CMK (cell line): ENCODE measurements around the gene TBC1D5.
"Not testable (repeated sequence)": the region's sequence is repeated elsewhere in the genome, so short reads cannot be mapped to it uniquely, and the experiment has no call there.

Source experiments
- DNase-seq: peaks from one replicate; pipeline ENCODE4 v3.0.0-alpha.2; 2010; ENCODE audit warnings: low read depth

TBC1D5 gene

GRCh38 chr3:17546500-17547255 lies 195.8 kb downstream of the TBC1D5 start:
- no peak for DNase-seq

GRCh38 chr3:17544632-17545031 lies 197.8 kb downstream of the TBC1D5 start:
- DNase-seq = no peak

GRCh38 chr3:17542591-17542990 lies 199.8 kb downstream of the TBC1D5 start:
- DNase-seq = no peak

GRCh38 chr3:17539436-17539835 lies 203.0 kb downstream of the TBC1D5 start:
- DNase-seq = no peak

GRCh38 chr3:17535274-17535673 lies 207.2 kb downstream of the TBC1D5 start:
- DNase-seq = no peak

- DNase-seq = not testable (repeated sequence)
These were observed 210.0 kb downstream of the TBC1D5 start for GRCh38 chr3:17532446-17532845.

- no peak for DNase-seq
These were observed 212.8 kb downstream of the TBC1D5 start for GRCh38 chr3:17529677-17530076.

GRCh38 chr3:17518189-17519059 lies 224.0 kb downstream of the TBC1D5 start:
- DNase-seq = no peak

GRCh38 chr3:17515445-17516234 lies 226.8 kb downstream of the TBC1D5 start:
- DNase-seq = no peak

GRCh38 chr3:17514597-17514996 lies 227.8 kb downstream of the TBC1D5 start:
- DNase-seq = no peak

- DNase-seq = no peak
These were observed 232.2 kb downstream of the TBC1D5 start for GRCh38 chr3:17510265-17510664.

GRCh38 chr3:17508180-17508752 lies 234.2 kb downstream of the TBC1D5 start:
- DNase-seq = no peak

GRCh38 chr3:17507480-17507879 lies 235.0 kb downstream of the TBC1D5 start:
- no peak for DNase-seq

GRCh38 chr3:17505856-17506255 lies 236.6 kb downstream of the TBC1D5 start:
- DNase-seq = no peak

- DNase-seq = no peak
These were observed 240.7 kb downstream of the TBC1D5 start for GRCh38 chr3:17501745-17502144.

- no peak for DNase-seq
These were observed 241.8 kb downstream of the TBC1D5 start for GRCh38 chr3:17500618-17501017.

GRCh38 chr3:17494117-17494809 lies 248.2 kb downstream of the TBC1D5 start:
- DNase-seq = no peak

GRCh38 chr3:17491601-17492000 lies 250.8 kb downstream of the TBC1D5 start:
- no peak for DNase-seq

- DNase-seq = not testable (repeated sequence)
These were observed 251.2 kb downstream of the TBC1D5 start for GRCh38 chr3:17491190-17491589.

- no peak for DNase-seq
These were observed 253.3 kb downstream of the TBC1D5 start for GRCh38 chr3:17489139-17489538.

GRCh38 chr3:17481116-17481515 lies 261.3 kb downstream of the TBC1D5 start:
- DNase-seq = no peak
